HepG2 (cell line): ENCODE measurements around the gene MBOAT7. TPM values are rescaled to one million over a fixed set of nuclear protein-coding genes. Genes with fewer than 3 reads are reported as not detected.

Experiments
- NFE2L1 ChIP-seq: sonication (generic); formaldehyde crosslinking; IDR thresholded peaks from 2 replicates; pipeline ENCODE4 v1.4.0; 2020; ENCODE audit warnings: missing genetic modification reagents, mild to moderate bottlenecking, borderline replicate concordance
- NFIB ChIP-seq: sonication (generic); formaldehyde crosslinking; IDR thresholded peaks from 2 replicates; pipeline ENCODE4 v1.9.0; 2021; ENCODE audit warnings: missing genetic modification reagents, mild to moderate bottlenecking, borderline replicate concordance
- RXRB ChIP-seq: IDR thresholded peaks from 2 replicates; pipeline ENCODE4 v1.6.1; 2016; ENCODE audit warnings: borderline replicate concordance, missing genetic modification reagents, missing compliant biosample characterization
- SETDB1 ChIP-seq: sonication (generic); formaldehyde crosslinking; IDR thresholded peaks from 2 replicates; pipeline ENCODE4 v1.5.1; 2020; ENCODE audit warnings: missing genetic modification reagents, mild to moderate bottlenecking, borderline replicate concordance
- THYN1 ChIP-seq: sonication (generic); formaldehyde crosslinking; IDR thresholded peaks from 2 replicates; pipeline ENCODE4 v1.8.1; 2023; ENCODE audit warnings: low read depth, mild to moderate bottlenecking, moderate library complexity, missing genetic modification reagents, borderline replicate concordance
- ZBTB8A ChIP-seq: sonication (generic); formaldehyde crosslinking; IDR thresholded peaks from 2 replicates; pipeline ENCODE4 v1.4.0; 2020; ENCODE audit warnings: mild to moderate bottlenecking, low read depth, missing genetic modification reagents, borderline replicate concordance
- ZNF160 ChIP-seq: sonication (generic); formaldehyde crosslinking; IDR thresholded peaks from 2 replicates; pipeline ENCODE4 v1.8.0; 2022; ENCODE audit warnings: mild to moderate bottlenecking, inconsistent platforms, missing genetic modification reagents
- ZNF33A ChIP-seq: sonication (generic); formaldehyde crosslinking; IDR thresholded peaks from 2 replicates; pipeline ENCODE4 v1.5.1; 2020; ENCODE audit warnings: missing genetic modification reagents, mild to moderate bottlenecking, moderate library complexity, borderline replicate concordance
- ZNF513 ChIP-seq: sonication (generic); formaldehyde crosslinking; conservative IDR thresholded peaks from 2 replicates; pipeline ENCODE4 v1.5.0; 2020; ENCODE audit warnings: missing genetic modification reagents
- ZNF549 ChIP-seq: sonication (generic); formaldehyde crosslinking; IDR thresholded peaks from 2 replicates; pipeline ENCODE4 v1.5.0; 2020; ENCODE audit warnings: missing genetic modification reagents
- ZNF552 ChIP-seq: sonication (generic); formaldehyde crosslinking; IDR thresholded peaks from 2 replicates; pipeline ENCODE4 v1.9.0; 2022; ENCODE audit warnings: missing genetic modification reagents, mild to moderate bottlenecking, borderline replicate concordance
- ZNF703 ChIP-seq: sonication (generic); formaldehyde crosslinking; IDR thresholded peaks from 2 replicates; pipeline ENCODE4 v1.5.1; 2020; ENCODE audit warnings: missing genetic modification reagents, mild to moderate bottlenecking, moderate library complexity, borderline replicate concordance
- ZNF780A ChIP-seq: sonication (generic); formaldehyde crosslinking; IDR thresholded peaks from 2 replicates; pipeline ENCODE4 v1.8.0; 2022; ENCODE audit warnings: mild to moderate bottlenecking, missing genetic modification reagents, moderate library complexity
- ZNF879 ChIP-seq: sonication (generic); formaldehyde crosslinking; IDR thresholded peaks from 2 replicates; pipeline ENCODE4 v1.8.1; 2023; ENCODE audit warnings: missing genetic modification reagents
- ZSCAN9 ChIP-seq: IDR thresholded peaks from 2 replicates; pipeline ENCODE4 v1.6.1; 2016; ENCODE audit warnings: borderline replicate concordance
- polyA plus RNA-seq, 8 experiments: library from polyadenylated mRNA; depleted of rRNA in 3 of 8; stranded (reverse) in 7 of 8; unstranded in 1 of 8; fragments of >200 nt; fragmentation: Illumina TruSeq in 4 of 8; extraction: Trizol in 4 of 8; gene quantifications; 2 replicates each; pipeline versions ENCODE4 v1.2.1 to v1.2.3, GENCODE V29; 2011 to 2016; ENCODE audit warnings: low read depth in 4 of 8, missing spikeins in 1 of 8, mixed read lengths in 1 of 8; ENCODE audit not compliant: insufficient read depth in 1 of 8
- total RNA-seq, 5 experiments: library from RNA; depleted of rRNA; stranded (reverse); fragments of >200 nt; fragmentation: Illumina TruSeq; extraction: Trizol; gene quantifications; 2 replicates each; pipeline ENCODE4 v1.2.3, GENCODE V29; 2016; ENCODE audit warnings: low read depth in 1 of 5
- TF ChIP-seq, protein P1 (sequence below): sonication (generic); formaldehyde crosslinking; IDR thresholded peaks from 2 replicates; pipeline ENCODE4 v1.4.0; 2020; ENCODE audit warnings: missing genetic modification reagents
- TF ChIP-seq, protein P2 (sequence below): sonication (generic); formaldehyde crosslinking; IDR thresholded peaks from 2 replicates; pipeline ENCODE4 v1.8.0; 2022; ENCODE audit warnings: missing genetic modification reagents, mild to moderate bottlenecking, inconsistent platforms, borderline replicate concordance

MBOAT7 gene
- total and polyA plus RNA-seq, 2 of the 13 experiments (the other 11 are each of a cell fraction or from before 2014, with no cell fraction given) = 22.2 to 25.5 TPM

DNA sequence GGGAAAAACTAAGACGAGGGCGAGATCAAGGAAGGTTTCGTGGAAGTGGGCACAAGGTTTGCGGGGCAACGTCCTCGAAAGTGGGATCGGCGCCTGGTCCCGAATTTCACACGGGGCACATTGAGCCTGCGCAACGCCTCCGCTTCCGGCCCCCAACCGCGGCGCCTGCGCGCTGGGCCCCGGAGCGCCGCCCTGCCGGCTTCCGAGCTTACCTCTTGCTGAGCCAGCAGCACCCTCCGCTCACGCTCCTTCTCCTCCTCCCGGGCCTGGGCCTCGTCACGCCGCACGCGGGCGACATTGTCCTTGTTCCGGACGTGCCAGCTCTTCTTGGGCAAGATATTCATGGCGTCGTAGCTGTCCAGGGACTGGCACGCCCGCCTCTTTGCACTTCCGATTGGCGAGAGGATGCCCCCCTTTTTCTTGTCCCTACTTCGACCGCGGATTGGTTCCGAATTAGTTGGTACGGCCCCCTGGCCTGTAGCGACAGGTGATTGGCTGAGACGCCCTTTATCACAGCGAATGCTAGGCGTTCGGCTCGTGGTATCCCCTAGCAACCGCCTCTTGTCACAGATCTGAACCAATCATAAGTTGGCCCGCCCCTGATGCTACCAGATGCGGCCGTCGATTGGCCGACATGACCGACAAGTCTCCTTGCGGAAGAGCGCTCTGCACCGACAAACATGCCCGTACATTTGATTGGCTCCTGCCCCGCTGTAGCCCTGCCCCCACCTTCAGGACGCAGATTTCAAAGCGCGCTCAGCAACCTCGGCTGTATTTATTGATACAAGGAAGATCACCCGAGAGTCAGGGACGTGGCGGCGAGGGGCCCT, 29.8 kb downstream of the MBOAT7 start, which contains the start of gene LENG1 (continued):
- TF ChIP-seq ZNF703 (CRISPR knock-in tag) = no peak
- TF ChIP-seq ZNF879 = 0 out of 2 replicates have a peak, but pooled peaks have one; percentile 53
- TF ChIP-seq, protein P1, sequence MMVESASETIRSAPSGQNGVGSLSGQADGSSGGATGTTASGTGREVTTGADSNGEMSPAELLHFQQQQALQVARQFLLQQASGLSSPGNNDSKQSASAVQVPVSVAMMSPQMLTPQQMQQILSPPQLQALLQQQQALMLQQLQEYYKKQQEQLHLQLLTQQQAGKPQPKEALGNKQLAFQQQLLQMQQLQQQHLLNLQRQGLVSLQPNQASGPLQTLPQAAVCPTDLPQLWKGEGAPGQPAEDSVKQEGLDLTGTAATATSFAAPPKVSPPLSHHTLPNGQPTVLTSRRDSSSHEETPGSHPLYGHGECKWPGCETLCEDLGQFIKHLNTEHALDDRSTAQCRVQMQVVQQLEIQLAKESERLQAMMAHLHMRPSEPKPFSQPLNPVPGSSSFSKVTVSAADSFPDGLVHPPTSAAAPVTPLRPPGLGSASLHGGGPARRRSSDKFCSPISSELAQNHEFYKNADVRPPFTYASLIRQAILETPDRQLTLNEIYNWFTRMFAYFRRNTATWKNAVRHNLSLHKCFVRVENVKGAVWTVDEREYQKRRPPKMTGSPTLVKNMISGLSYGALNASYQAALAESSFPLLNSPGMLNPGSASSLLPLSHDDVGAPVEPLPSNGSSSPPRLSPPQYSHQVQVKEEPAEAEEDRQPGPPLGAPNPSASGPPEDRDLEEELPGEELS (CRISPR knock-in tag) = peak; percentile 25; the same call in 1 of the 2 replicates
- TF ChIP-seq SETDB1 (CRISPR knock-in tag) = no peak
- no peak for TF ChIP-seq ZNF513 (CRISPR knock-in tag)
- no peak for TF ChIP-seq THYN1 (CRISPR knock-in tag)
- no peak for TF ChIP-seq ZNF549 (CRISPR knock-in tag)
- TF ChIP-seq ZNF33A (CRISPR knock-in tag) = no peak
- TF ChIP-seq NFIB (CRISPR knock-in tag) = 0 out of 2 replicates have a peak, but pooled peaks have one; percentile 62
- TF ChIP-seq ZNF552 (CRISPR knock-in tag) = 0 out of 2 replicates have a peak, but pooled peaks have one; percentile 28
- TF ChIP-seq RXRB (CRISPR knock-in tag) = peak; percentile 27; the same call in 1 of the 2 replicates
- no peak for TF ChIP-seq ZNF160 (CRISPR knock-in tag)
- peak; percentile 47; the same call in 1 of the 2 replicates for TF ChIP-seq ZSCAN9
- TF ChIP-seq ZBTB8A (CRISPR knock-in tag) = no peak
- no peak for TF ChIP-seq ZNF780A (CRISPR knock-in tag)
- TF ChIP-seq, protein P2, sequence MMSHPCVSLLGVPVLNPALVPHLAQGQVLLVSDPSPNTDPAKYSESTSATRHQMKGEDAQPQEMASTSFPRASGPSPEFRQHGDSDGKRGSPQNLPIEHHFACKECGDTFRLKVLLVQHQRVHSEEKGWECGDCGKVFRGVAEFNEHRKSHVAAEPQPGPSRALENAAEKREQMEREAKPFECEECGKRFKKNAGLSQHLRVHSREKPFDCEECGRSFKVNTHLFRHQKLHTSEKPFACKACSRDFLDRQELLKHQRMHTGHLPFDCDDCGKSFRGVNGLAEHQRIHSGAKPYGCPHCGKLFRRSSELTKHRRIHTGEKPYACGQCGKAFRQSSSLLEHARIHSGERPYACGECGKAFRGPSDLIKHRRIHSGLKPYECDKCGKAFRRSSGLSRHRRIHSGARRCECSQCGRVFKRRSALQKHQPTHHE (CRISPR knock-in tag) = no peak
- TF ChIP-seq NFE2L1 = no peak
